ENCODE data around the gene GPR39.

GPR39 gene

GRCh38 chr2:132465917-132466316 lies 49.3 kb downstream of the GPR39 start:
- no peak for TF ChIP-seq CTCF (IDR thresholded peaks at IDR 0.05; ENCODE audit: extremely low read depth, insufficient read depth, missing control alignments)
- in situ Hi-C loops (cut with MboI; ENCODE audit: low pct_unique_long_range_greater_than_20kb, low sequenced_read_pairs, unreplicated experiment), result no loop called here

GRCh38 chr2:132466428-132467028 lies 49.9 kb downstream of the GPR39 start:
- no peak for TF ChIP-seq CTCF (IDR thresholded peaks at IDR 0.05; ENCODE audit: extremely low read depth, insufficient read depth, missing control alignments)
- in situ Hi-C loops (cut with MboI; ENCODE audit: low pct_unique_long_range_greater_than_20kb, low sequenced_read_pairs, unreplicated experiment), result no loop called here
- DNase-seq (ENCODE audit: low spot score), result no peak

More at GRCh38 chr2:132465917-132466316, 49.3 kb downstream of the GPR39 start:
- no peak for DNase-seq (ENCODE audit: low spot score)

GRCh38 chr2:132468821-132469675 lies 52.4 kb downstream of the GPR39 start:
- DNase-seq (ENCODE audit: low spot score), result no peak

GRCh38 chr2:132470746-132471145 lies 54.1 kb downstream of the GPR39 start:
- no peak for DNase-seq (ENCODE audit: low spot score)
- TF ChIP-seq CTCF (IDR thresholded peaks at IDR 0.05; ENCODE audit: extremely low read depth, insufficient read depth, missing control alignments), result no peak
- in situ Hi-C loops (cut with MboI; ENCODE audit: low pct_unique_long_range_greater_than_20kb, low sequenced_read_pairs, unreplicated experiment), result no loop called here

More at GRCh38 chr2:132468821-132469675, 52.4 kb downstream of the GPR39 start:
- in situ Hi-C loops (cut with MboI; ENCODE audit: low pct_unique_long_range_greater_than_20kb, low sequenced_read_pairs, unreplicated experiment), result no loop called here
- no peak for TF ChIP-seq CTCF (IDR thresholded peaks at IDR 0.05; ENCODE audit: extremely low read depth, insufficient read depth, missing control alignments)

- no peak for DNase-seq (ENCODE audit: low spot score)
- TF ChIP-seq CTCF (IDR thresholded peaks at IDR 0.05; ENCODE audit: extremely low read depth, insufficient read depth, missing control alignments), result no peak
- in situ Hi-C loops (cut with MboI; ENCODE audit: low pct_unique_long_range_greater_than_20kb, low sequenced_read_pairs, unreplicated experiment), result no loop called here
Observed at GRCh38 chr2:132473174-132473883, 56.7 kb downstream of the GPR39 start.

- in situ Hi-C loops (cut with MboI; ENCODE audit: low pct_unique_long_range_greater_than_20kb, low sequenced_read_pairs, unreplicated experiment), result no loop called here
- DNase-seq (ENCODE audit: low spot score), result no peak
- TF ChIP-seq CTCF (IDR thresholded peaks at IDR 0.05; ENCODE audit: extremely low read depth, insufficient read depth, missing control alignments), result no peak
Observed at GRCh38 chr2:132475615-132476014, 59.0 kb downstream of the GPR39 start.

Data from GM13977 (cell line).